ENCODE data around the gene PDE4B.
"Not testable (repeated sequence)": the region's sequence is repeated elsewhere in the genome, so short reads cannot be mapped to it uniquely, and the experiment has no call there.

PDE4B gene

GRCh38 chr1:66405061-66405460, 612.4 kb downstream of the PDE4B start:
- DNase-seq: no peak

GRCh38 chr1:66411449-66411848, 618.8 kb downstream of the PDE4B start:
- DNase-seq: not testable (repeated sequence)

- DNase-seq: no peak
Measured at GRCh38 chr1:66412704-66413103, 620.0 kb downstream of the PDE4B start.

- no peak for DNase-seq
Measured at GRCh38 chr1:66413136-66413837, 620.6 kb downstream of the PDE4B start.

GRCh38 chr1:66413838-66414175, 621.1 kb downstream of the PDE4B start:
- no peak for DNase-seq

- DNase-seq: no peak
Measured at GRCh38 chr1:66415281-66415680, 622.6 kb downstream of the PDE4B start.

GRCh38 chr1:66415866-66416265, 623.2 kb downstream of the PDE4B start:
- no peak for DNase-seq

GRCh38 chr1:66416295-66416694, 623.6 kb downstream of the PDE4B start:
- DNase-seq: no peak

- no peak for DNase-seq
Measured at GRCh38 chr1:66418021-66418420, 625.3 kb downstream of the PDE4B start.

GRCh38 chr1:66420171-66420570, 627.5 kb downstream of the PDE4B start:
- not testable (repeated sequence) for DNase-seq

GRCh38 chr1:66420906-66421305, 628.2 kb downstream of the PDE4B start:
- DNase-seq: not testable (repeated sequence)

GRCh38 chr1:66422804-66423203, 630.1 kb downstream of the PDE4B start:
- no peak for DNase-seq
